IPS DF 6.9 (cell line): Measurements from ENCODE around the gene TCL1A.

Source experiments
- DNase-seq: peaks from one replicate; pipeline ENCODE4 v3.0.0-alpha.2; 2013; ENCODE audit warnings: low read depth, low spot score
- H3K27ac ChIP-seq: one replicate; pipeline ENCODE4 v1.5.1; 2013; ENCODE audit warnings: low read length, control low read depth
- H3K27me3 ChIP-seq: 2 replicates; pipeline ENCODE4 v1.6.1; 2013; ENCODE audit warnings: mild to moderate bottlenecking, low read length; ENCODE audit not compliant: control insufficient read depth, insufficient read depth
- H3K36me3 ChIP-seq: 2 replicates; pipeline ENCODE4 v1.6.1; 2013; ENCODE audit warnings: low read length; ENCODE audit not compliant: control insufficient read depth, insufficient read depth
- H3K4me1 ChIP-seq: 2 replicates; pipeline ENCODE4 v1.6.1; 2013; ENCODE audit warnings: low read length; ENCODE audit not compliant: control insufficient read depth, insufficient read depth
- H3K4me3 ChIP-seq: 2 replicates; pipeline ENCODE4 v1.5.1; 2013; ENCODE audit warnings: mild to moderate bottlenecking, low read length
- H3K9me3 ChIP-seq: 2 replicates; pipeline ENCODE4 v1.6.1; 2013; ENCODE audit warnings: low read length, inconsistent platforms; ENCODE audit not compliant: control insufficient read depth, insufficient read depth
- WGBS: extraction: QIAGEN DNeasy Blood & Tissue Kit; methylation state at CpG from one replicate; pipeline ENCODE4 v1.1.7; 2013; ENCODE audit warnings: mixed read lengths, missing lambda C conversion rate; ENCODE audit not compliant: insufficient read length, insufficient coverage; 5-methylcytosine and 5-hydroxymethylcytosine counted together

Gene TCL1A

GRCh38 chr14:95692109-95692508 lies 21.8 kb downstream of the TCL1A start:
- DNase-seq = no peak
- Histone ChIP-seq H3K27me3 (no peaks in the 10 kb centered on the region; the same call in 1 of the 2 replicates), H3K4me3 (no peak overlapping the region), H3K27ac (no peak overlapping the region), H3K36me3 (no peaks in the 10 kb centered on the region), H3K4me1 (peaks cover 4% of the 10 kb centered on the region; the same call in 1 of the 2 replicates), H3K9me3 (no peaks in the 10 kb centered on the region)
- no CpG with 5 or more reads among the region's 4 CpGs for WGBS

GRCh38 chr14:95691591-95691990 lies 22.3 kb downstream of the TCL1A start:
- H3K4me3 ChIP-seq = no peak overlapping the region
- no peak for DNase-seq
- H3K9me3 ChIP-seq = no peaks in the 10 kb centered on the region
- H3K27me3 ChIP-seq = no peaks in the 10 kb centered on the region; the same call in 1 of the 2 replicates
- H3K4me1 ChIP-seq = peaks cover 8% of the 10 kb centered on the region
- no peak overlapping the region for H3K27ac ChIP-seq
- no CpG with 5 or more reads among the region's 10 CpGs for WGBS
- no peaks in the 10 kb centered on the region for H3K36me3 ChIP-seq

- H3K27me3 ChIP-seq = no peaks in the 10 kb centered on the region; the same call in 1 of the 2 replicates
- no peaks in the 10 kb centered on the region for H3K36me3 ChIP-seq
- DNase-seq = no peak
- no peak overlapping the region for H3K27ac ChIP-seq
- H3K4me3 ChIP-seq = no peak overlapping the region
- H3K4me1 ChIP-seq = peaks cover 12% of the 10 kb centered on the region
- no peaks in the 10 kb centered on the region for H3K9me3 ChIP-seq
- no CpG with 5 or more reads among the region's 10 CpGs for WGBS
Observed at GRCh38 chr14:95690815-95691214, 23.1 kb downstream of the TCL1A start.

- DNase-seq = no peak
- Histone ChIP-seq H3K4me1 (peaks cover 13% of the 10 kb centered on the region), H3K9me3 (no peaks in the 10 kb centered on the region), H3K27ac (no peak overlapping the region), H3K4me3 (no peak overlapping the region), H3K36me3 (no peaks in the 10 kb centered on the region), H3K27me3 (no peaks in the 10 kb centered on the region; the same call in 1 of the 2 replicates)
- no CpG with 5 or more reads among the region's 5 CpGs for WGBS
Observed at GRCh38 chr14:95689441-95689840, 24.5 kb downstream of the TCL1A start.

GRCh38 chr14:95686935-95687334 lies 27.0 kb downstream of the TCL1A start:
- no peaks in the 10 kb centered on the region for H3K36me3 ChIP-seq
- no peaks in the 10 kb centered on the region for H3K9me3 ChIP-seq
- H3K4me3 ChIP-seq = no peak overlapping the region
- H3K27ac ChIP-seq = no peak overlapping the region
- WGBS = no CpG with 5 or more reads among the region's 2 CpGs
- no peaks in the 10 kb centered on the region for H3K27me3 ChIP-seq
- H3K4me1 ChIP-seq = peaks cover 9% of the 10 kb centered on the region
- DNase-seq = no peak

- Histone ChIP-seq H3K27ac (no peak within 1 kb of the TSS), H3K9me3 (no peaks in the 10 kb centered on the region), H3K27me3 (no peaks in the 10 kb centered on the region), H3K4me3 (no peak within 1 kb of the TSS), H3K36me3 (no peaks in the 10 kb centered on the region), H3K4me1 (peaks cover 9% of the 10 kb centered on the region)
- DNase-seq = no peak
- no CpG with 5 or more reads among the region's 38 CpGs for WGBS
Observed at GRCh38 chr14:95685978-95686922, 27.7 kb downstream of the TCL1A start, which contains the start of gene TCL1B. Gene TCL1B (plus strand): TSS chr14:95686426. CDS start chr14:95686468, 42 bp downstream.

- no peaks in the 10 kb centered on the region for H3K9me3 ChIP-seq
- H3K4me1 ChIP-seq = peaks cover 9% of the 10 kb centered on the region
- no peaks in the 10 kb centered on the region for H3K36me3 ChIP-seq
- WGBS = no CpG with 5 or more reads among the region's 4 CpGs
- no peak overlapping the region for H3K27ac ChIP-seq
- H3K4me3 ChIP-seq = no peak overlapping the region
- DNase-seq = peak; percentile 52
- no peaks in the 10 kb centered on the region for H3K27me3 ChIP-seq
Observed at GRCh38 chr14:95683793-95684192, 30.1 kb downstream of the TCL1A start.

- H3K27me3 ChIP-seq = no peaks in the 10 kb centered on the region
- H3K36me3 ChIP-seq = no peaks in the 10 kb centered on the region
- WGBS = no CpG with 5 or more reads among the region's 2 CpGs
- no peak overlapping the region for H3K27ac ChIP-seq
- H3K4me1 ChIP-seq = peaks cover 1% of the 10 kb centered on the region; the same call in 1 of the 2 replicates
- no peak overlapping the region for H3K4me3 ChIP-seq
- no peak for DNase-seq
- no peaks in the 10 kb centered on the region for H3K9me3 ChIP-seq
Observed at GRCh38 chr14:95681153-95681552, 32.8 kb downstream of the TCL1A start.

GRCh38 chr14:95679998-95680735 lies 33.8 kb downstream of the TCL1A start:
- Histone ChIP-seq H3K4me3 (no peak overlapping the region), H3K27me3 (no peaks in the 10 kb centered on the region), H3K36me3 (no peaks in the 10 kb centered on the region), H3K27ac (no peak overlapping the region), H3K4me1 (no peaks in the 10 kb centered on the region), H3K9me3 (no peaks in the 10 kb centered on the region)
- no CpG with 5 or more reads among the region's 8 CpGs for WGBS
- no peak for DNase-seq

- Histone ChIP-seq H3K36me3 (no peaks in the 10 kb centered on the region), H3K9me3 (no peaks in the 10 kb centered on the region), H3K4me1 (no peaks in the 10 kb centered on the region), H3K4me3 (no peak overlapping the region), H3K27ac (no peak overlapping the region), H3K27me3 (no peaks in the 10 kb centered on the region)
- no CpG with 5 or more reads among the region's 4 CpGs for WGBS
- DNase-seq = no peak
Observed at GRCh38 chr14:95679148-95679815, 34.6 kb downstream of the TCL1A start.
